HepG2 (cell line): ENCODE measurements around the gene TMEM9. TPM values are rescaled to one million over a fixed set of nuclear protein-coding genes. Genes with fewer than 3 reads are reported as not detected.

ENCODE experiments used
- ATAC-seq: fragments of 200-7000 bp; cut with Tn5 transposase; 3 replicates; pipeline ENCODE4 v1.9.1; 2020; ENCODE audit warnings: mild to moderate bottlenecking, moderate library complexity
- BruUV-seq: library from RNA; stranded (reverse); fragments of 400-500 nt; replicated peaks from 2 replicates; lab custom pipeline; 2021; lab: Mats Ljungman, UMichigan
- CTCF ChIA-PET: fragments of 300-600 bp; formaldehyde crosslinking; extraction: SDS; loops from one replicate; lab custom pipeline; 2021; ENCODE audit warnings: low total read pairs, inconsistent platforms, low intra/inter-chr PET ratio; lab: Yijun Ruan, JAX
- POLR2A ChIA-PET: fragments of 350-600 bp; sonication (Branson Sonifier 250); formaldehyde crosslinking; loops from one replicate; lab custom pipeline; 2020; ENCODE audit warnings: antibody characterized with exemption, inconsistent platforms; lab: Yijun Ruan, JAX
- DNase-seq: peaks from one replicate; pipeline ENCODE4 v3.0.0-alpha.2; 2015; ENCODE audit warnings: low spot score
- FAIRE-seq: peaks from 3 replicates; lab custom pipeline; 2011; peaks lifted over from hg19 to GRCh38; lab: Jason Lieb, UNC
- H2AFZ ChIP-seq: one replicate; pipeline ENCODE4 v1.6.1; 2011; ENCODE audit warnings: low read length, inconsistent platforms
- H3K27ac ChIP-seq: fragments of 300-600 bp; 3 replicates; pipeline ENCODE4 v1.8.0; 2011; ENCODE audit warnings: mixed run types, mild to moderate bottlenecking, mixed read lengths, low read length, inconsistent platforms; ENCODE audit not compliant: insufficient read depth; ENCODE audit errors: extremely low read length
- H3K27me3 ChIP-seq, 2 experiments: fragments of 200-600 bp in 1 of 2; 2 replicates in 1 of 2; 3 replicates in 1 of 2; pipeline versions ENCODE4 v1.6.0 to v1.8.0; 2011; ENCODE audit warnings: low read length in 2 of 2, mild to moderate bottlenecking in 2 of 2, moderate library complexity in 2 of 2, inconsistent platforms in 1 of 2; ENCODE audit not compliant: insufficient read depth in 2 of 2, control insufficient read depth in 1 of 2
- H3K36me3 ChIP-seq, 2 experiments: fragments of 200-600 bp in 1 of 2; replicated peaks in 1 of 2; 2 replicates in 1 of 2; 3 replicates in 1 of 2; pipeline versions ENCODE4 v1.5.1 to v1.8.0; 2011; ENCODE audit warnings: low read length in 2 of 2, inconsistent platforms in 1 of 2; ENCODE audit not compliant: insufficient read depth in 2 of 2, control insufficient read depth in 1 of 2
- H3K4me1 ChIP-seq: 2 replicates; pipeline ENCODE4 v1.5.1; 2012; ENCODE audit warnings: low read length, inconsistent platforms; ENCODE audit not compliant: insufficient read depth
- H3K4me2 ChIP-seq: 2 replicates; pipeline ENCODE4 v1.6.0; 2011; ENCODE audit warnings: low read depth, low read length, inconsistent platforms
- H3K4me3 ChIP-seq, 3 experiments: fragments of 200-600 bp in 1 of 3; sonication (generic), shearing (Covaris generic) in 1 of 3; replicated peaks in 1 of 3; 2 replicates each; pipeline ENCODE4 v1.5.1; 2011 to 2016; ENCODE audit warnings: low read length in 3 of 3, inconsistent platforms in 2 of 3, low read depth in 2 of 3, mild to moderate bottlenecking in 2 of 3, control low read depth in 1 of 3, mixed read lengths in 1 of 3; ENCODE audit not compliant: insufficient read depth in 1 of 3
- H3K79me2 ChIP-seq: one replicate; pipeline ENCODE4 v1.6.1; 2011; ENCODE audit warnings: low read length, inconsistent platforms; ENCODE audit not compliant: insufficient read depth
- H3K9ac ChIP-seq: 2 replicates; pipeline ENCODE4 v1.6.0; 2011; ENCODE audit warnings: mild to moderate bottlenecking, low read depth, low read length, inconsistent platforms; ENCODE audit not compliant: insufficient read depth
- H3K9me3 ChIP-seq: 2 replicates; pipeline ENCODE4 v1.5.1; 2012; ENCODE audit warnings: mild to moderate bottlenecking, low read length
- H4K20me1 ChIP-seq: 2 replicates; pipeline ENCODE4 v1.6.0; 2011; ENCODE audit warnings: inconsistent platforms, mild to moderate bottlenecking, low read length, moderate library complexity; ENCODE audit not compliant: insufficient read depth
- ARNT ChIP-seq: fragments of 450-650 bp; IDR thresholded peaks from 2 replicates; pipeline ENCODE4 v1.6.1; 2017
- CCAR2 ChIP-seq: fragments of 200-400 bp; formaldehyde crosslinking; optimal IDR thresholded peaks from 2 replicates; pipeline ENCODE3; 2018; ENCODE audit warnings: low read depth, mild to moderate bottlenecking, low read length, moderate library complexity
- HDAC1 ChIP-seq: sonication (generic); formaldehyde crosslinking; IDR thresholded peaks from 2 replicates; pipeline ENCODE4 v1.5.1; 2020; ENCODE audit warnings: mild to moderate bottlenecking, missing genetic modification reagents
- JARID2 ChIP-seq: sonication (generic); formaldehyde crosslinking; IDR thresholded peaks from 2 replicates; pipeline ENCODE4 v1.8.1; 2023; ENCODE audit warnings: missing genetic modification reagents, inconsistent platforms; ENCODE audit not compliant: insufficient replicate concordance
- RCOR2 ChIP-seq: IDR thresholded peaks from 2 replicates; pipeline ENCODE4 v1.6.1; 2016; ENCODE audit warnings: missing biosample characterization, missing genetic modification reagents
- RFX5 ChIP-seq: IDR thresholded peaks from 2 replicates; pipeline ENCODE4 v1.6.1; 2011; ENCODE audit warnings: low read depth, low read length, improper control_type of control experiment
- TCF7 ChIP-seq: sonication (generic); IDR thresholded peaks from 2 replicates; pipeline ENCODE4 v1.6.1; 2016; ENCODE audit warnings: antibody characterized with exemption, low read depth
- TP53 ChIP-seq: sonication (generic); formaldehyde crosslinking; conservative IDR thresholded peaks from 2 replicates; pipeline ENCODE4 v1.4.0; 2020; ENCODE audit warnings: missing genetic modification reagents
- ZMYM3 ChIP-seq: sonication (generic); formaldehyde crosslinking; IDR thresholded peaks from 2 replicates; pipeline ENCODE4 v1.5.1; 2020; ENCODE audit warnings: mild to moderate bottlenecking, missing genetic modification reagents
- ZNF724P ChIP-seq: sonication (generic); formaldehyde crosslinking; IDR thresholded peaks from 2 replicates; pipeline ENCODE4 v1.8.0; 2022; ENCODE audit warnings: missing genetic modification reagents, borderline replicate concordance
- ZNF792 ChIP-seq: IDR thresholded peaks from 2 replicates; pipeline ENCODE4 v1.6.1; 2016
- WGBS: methylation state at CpG from one replicate; pipeline ENCODE4 v1.1.6; 2017; ENCODE audit warnings: low lambda C conversion rate; 5-methylcytosine and 5-hydroxymethylcytosine counted together
- in situ Hi-C: cut with HindIII; loops from 2 replicates; pipeline ENCODE4 v1.10.0; 2017; ENCODE audit warnings: low pct_unique_long_range_greater_than_20kb; ENCODE audit not compliant: extremely low pct_ligation_motif_present
- intact Hi-C: fragments of 100-400 bp; cut with micrococcal nuclease; formaldehyde crosslinking; loops from one replicate; pipeline ENCODE4 v1.10.0; 2022; ENCODE audit not compliant: unreplicated experiment
- polyA plus RNA-seq, 8 experiments: library from polyadenylated mRNA; depleted of rRNA in 3 of 8; stranded (reverse) in 7 of 8; unstranded in 1 of 8; fragments of >200 nt; fragmentation: Illumina TruSeq in 4 of 8; extraction: Trizol in 4 of 8; gene quantifications; 2 replicates each; pipeline versions ENCODE4 v1.2.1 to v1.2.3, GENCODE V29; 2011 to 2016; ENCODE audit warnings: low read depth in 4 of 8, missing spikeins in 1 of 8, mixed read lengths in 1 of 8; ENCODE audit not compliant: insufficient read depth in 1 of 8
- total RNA-seq, 5 experiments: library from RNA; depleted of rRNA; stranded (reverse); fragments of >200 nt; fragmentation: Illumina TruSeq; extraction: Trizol; gene quantifications; 2 replicates each; pipeline ENCODE4 v1.2.3, GENCODE V29; 2016; ENCODE audit warnings: low read depth in 1 of 5
- TF ChIP-seq, protein P1 (sequence below): IDR thresholded peaks from 2 replicates; pipeline ENCODE4 v1.6.1; 2012; ENCODE audit warnings: low read length, improper control_type of control experiment
- TF ChIP-seq, protein P2 (sequence below): sonication (generic); formaldehyde crosslinking; IDR thresholded peaks from 2 replicates; pipeline ENCODE4 v1.5.0; 2020; ENCODE audit warnings: missing genetic modification reagents
- TF ChIP-seq, protein P3 (sequence below): sonication (generic); formaldehyde crosslinking; IDR thresholded peaks from 2 replicates; pipeline ENCODE4 v1.5.1; 2020; ENCODE audit warnings: mild to moderate bottlenecking, missing genetic modification reagents, borderline replicate concordance
- TF ChIP-seq, protein P4 (sequence below): sonication (generic); formaldehyde crosslinking; IDR thresholded peaks from 2 replicates; pipeline ENCODE4 v1.4.0; 2020; ENCODE audit warnings: mild to moderate bottlenecking, missing genetic modification reagents
- TF ChIP-seq, protein P5 (sequence below): sonication (generic); formaldehyde crosslinking; IDR thresholded peaks from 2 replicates; pipeline ENCODE4 v1.5.0; 2020; ENCODE audit warnings: missing genetic modification reagents

Gene TMEM9
- total and polyA plus RNA-seq, 2 of the 13 experiments (the other 11 are each of a cell fraction or from before 2014, with no cell fraction given), result 60.9 to 102 TPM

DNA sequence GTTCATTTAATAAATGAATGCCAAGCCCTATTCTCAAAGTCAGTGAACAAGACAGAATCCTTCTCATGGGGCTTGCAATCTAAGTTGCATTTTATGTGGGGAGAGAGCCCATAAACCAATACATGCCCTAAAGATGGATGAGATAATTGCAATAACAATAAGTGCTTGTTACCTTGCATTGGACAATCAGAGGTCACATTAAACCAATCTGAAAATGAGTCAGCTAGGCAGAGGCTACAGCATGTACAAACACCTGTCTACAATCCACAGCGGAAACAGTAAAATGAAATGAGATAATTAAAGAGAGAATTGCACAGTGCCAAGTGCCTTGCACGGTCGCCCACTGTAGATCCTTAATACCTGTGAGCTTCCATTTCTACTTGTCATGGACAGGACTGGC, 28.9 kb upstream of the TMEM9 start:
- peaks cover 17% of the 10 kb centered on the region for H3K4me1 ChIP-seq
- no peak overlapping the region for H3K9ac ChIP-seq
- H2AFZ ChIP-seq, result no peak overlapping the region
- POLR2A ChIA-PET, result no interaction called here
- H3K36me3 ChIP-seq, result no peaks in the 10 kb centered on the region
- CTCF ChIA-PET, result no interaction called here
- H3K27ac ChIP-seq, result no peak overlapping the region
- H3K4me3 ChIP-seq, result no peak overlapping the region
- H3K27me3 ChIP-seq, result peaks cover 0 to 47% of the 10 kb centered on the region in 2 experiments; a peak in 2 of 5 replicates
- no peaks in the 10 kb centered on the region for H3K79me2 ChIP-seq
- no peak overlapping the region for H3K4me2 ChIP-seq
- FAIRE-seq (no peak), DNase-seq (no peak), ATAC-seq (no peak)
- H4K20me1 ChIP-seq, result no peaks in the 10 kb centered on the region
- no peaks in the 10 kb centered on the region for H3K9me3 ChIP-seq
- BruUV-seq, result no TSS peak
- in situ Hi-C loops (no loop called here), intact Hi-C loops (no loop called here)
- WGBS, result 48% methylated on average over 3 of the region's 3 CpGs
- TF ChIP-seq, protein P1, sequence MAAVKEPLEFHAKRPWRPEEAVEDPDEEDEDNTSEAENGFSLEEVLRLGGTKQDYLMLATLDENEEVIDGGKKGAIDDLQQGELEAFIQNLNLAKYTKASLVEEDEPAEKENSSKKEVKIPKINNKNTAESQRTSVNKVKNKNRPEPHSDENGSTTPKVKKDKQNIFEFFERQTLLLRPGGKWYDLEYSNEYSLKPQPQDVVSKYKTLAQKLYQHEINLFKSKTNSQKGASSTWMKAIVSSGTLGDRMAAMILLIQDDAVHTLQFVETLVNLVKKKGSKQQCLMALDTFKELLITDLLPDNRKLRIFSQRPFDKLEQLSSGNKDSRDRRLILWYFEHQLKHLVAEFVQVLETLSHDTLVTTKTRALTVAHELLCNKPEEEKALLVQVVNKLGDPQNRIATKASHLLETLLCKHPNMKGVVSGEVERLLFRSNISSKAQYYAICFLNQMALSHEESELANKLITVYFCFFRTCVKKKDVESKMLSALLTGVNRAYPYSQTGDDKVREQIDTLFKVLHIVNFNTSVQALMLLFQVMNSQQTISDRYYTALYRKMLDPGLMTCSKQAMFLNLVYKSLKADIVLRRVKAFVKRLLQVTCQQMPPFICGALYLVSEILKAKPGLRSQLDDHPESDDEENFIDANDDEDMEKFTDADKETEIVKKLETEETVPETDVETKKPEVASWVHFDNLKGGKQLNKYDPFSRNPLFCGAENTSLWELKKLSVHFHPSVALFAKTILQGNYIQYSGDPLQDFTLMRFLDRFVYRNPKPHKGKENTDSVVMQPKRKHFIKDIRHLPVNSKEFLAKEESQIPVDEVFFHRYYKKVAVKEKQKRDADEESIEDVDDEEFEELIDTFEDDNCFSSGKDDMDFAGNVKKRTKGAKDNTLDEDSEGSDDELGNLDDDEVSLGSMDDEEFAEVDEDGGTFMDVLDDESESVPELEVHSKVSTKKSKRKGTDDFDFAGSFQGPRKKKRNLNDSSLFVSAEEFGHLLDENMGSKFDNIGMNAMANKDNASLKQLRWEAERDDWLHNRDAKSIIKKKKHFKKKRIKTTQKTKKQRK, result no peak
- no peak for TF ChIP-seq ZNF792 (CRISPR knock-in tag)
- TF ChIP-seq RFX5, result no peak
- no peak for TF ChIP-seq JARID2 (CRISPR knock-in tag)
- TF ChIP-seq TP53 (CRISPR knock-in tag), result no peak
- no peak for TF ChIP-seq CCAR2
- TF ChIP-seq, protein P2, sequence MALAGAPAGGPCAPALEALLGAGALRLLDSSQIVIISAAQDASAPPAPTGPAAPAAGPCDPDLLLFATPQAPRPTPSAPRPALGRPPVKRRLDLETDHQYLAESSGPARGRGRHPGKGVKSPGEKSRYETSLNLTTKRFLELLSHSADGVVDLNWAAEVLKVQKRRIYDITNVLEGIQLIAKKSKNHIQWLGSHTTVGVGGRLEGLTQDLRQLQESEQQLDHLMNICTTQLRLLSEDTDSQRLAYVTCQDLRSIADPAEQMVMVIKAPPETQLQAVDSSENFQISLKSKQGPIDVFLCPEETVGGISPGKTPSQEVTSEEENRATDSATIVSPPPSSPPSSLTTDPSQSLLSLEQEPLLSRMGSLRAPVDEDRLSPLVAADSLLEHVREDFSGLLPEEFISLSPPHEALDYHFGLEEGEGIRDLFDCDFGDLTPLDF (CRISPR knock-in tag), result no peak
- TF ChIP-seq, protein P3, sequence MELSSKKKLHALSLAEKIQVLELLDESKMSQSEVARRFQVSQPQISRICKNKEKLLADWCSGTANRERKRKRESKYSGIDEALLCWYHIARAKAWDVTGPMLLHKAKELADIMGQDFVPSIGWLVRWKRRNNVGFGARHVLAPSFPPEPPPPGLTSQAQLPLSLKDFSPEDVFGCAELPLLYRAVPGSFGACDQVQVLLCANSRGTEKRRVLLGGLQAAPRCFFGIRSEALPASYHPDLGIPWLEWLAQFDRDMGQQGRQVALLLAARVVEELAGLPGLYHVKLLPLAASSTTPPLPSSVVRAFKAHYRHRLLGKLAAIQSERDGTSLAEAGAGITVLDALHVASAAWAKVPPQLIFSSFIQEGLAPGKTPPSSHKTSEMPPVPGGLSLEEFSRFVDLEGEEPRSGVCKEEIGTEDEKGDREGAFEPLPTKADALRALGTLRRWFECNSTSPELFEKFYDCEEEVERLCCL, result no peak
- TF ChIP-seq ZNF724P, result no peak
- TF ChIP-seq TCF7, result no peak
- TF ChIP-seq ARNT, result no peak
- TF ChIP-seq, protein P4, sequence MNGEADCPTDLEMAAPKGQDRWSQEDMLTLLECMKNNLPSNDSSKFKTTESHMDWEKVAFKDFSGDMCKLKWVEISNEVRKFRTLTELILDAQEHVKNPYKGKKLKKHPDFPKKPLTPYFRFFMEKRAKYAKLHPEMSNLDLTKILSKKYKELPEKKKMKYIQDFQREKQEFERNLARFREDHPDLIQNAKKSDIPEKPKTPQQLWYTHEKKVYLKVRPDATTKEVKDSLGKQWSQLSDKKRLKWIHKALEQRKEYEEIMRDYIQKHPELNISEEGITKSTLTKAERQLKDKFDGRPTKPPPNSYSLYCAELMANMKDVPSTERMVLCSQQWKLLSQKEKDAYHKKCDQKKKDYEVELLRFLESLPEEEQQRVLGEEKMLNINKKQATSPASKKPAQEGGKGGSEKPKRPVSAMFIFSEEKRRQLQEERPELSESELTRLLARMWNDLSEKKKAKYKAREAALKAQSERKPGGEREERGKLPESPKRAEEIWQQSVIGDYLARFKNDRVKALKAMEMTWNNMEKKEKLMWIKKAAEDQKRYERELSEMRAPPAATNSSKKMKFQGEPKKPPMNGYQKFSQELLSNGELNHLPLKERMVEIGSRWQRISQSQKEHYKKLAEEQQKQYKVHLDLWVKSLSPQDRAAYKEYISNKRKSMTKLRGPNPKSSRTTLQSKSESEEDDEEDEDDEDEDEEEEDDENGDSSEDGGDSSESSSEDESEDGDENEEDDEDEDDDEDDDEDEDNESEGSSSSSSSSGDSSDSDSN (CRISPR knock-in tag), result no peak
- no peak for TF ChIP-seq RCOR2 (CRISPR knock-in tag)
- TF ChIP-seq ZMYM3 (CRISPR knock-in tag), result no peak
- no peak for TF ChIP-seq HDAC1 (CRISPR knock-in tag)
- TF ChIP-seq, protein P5, sequence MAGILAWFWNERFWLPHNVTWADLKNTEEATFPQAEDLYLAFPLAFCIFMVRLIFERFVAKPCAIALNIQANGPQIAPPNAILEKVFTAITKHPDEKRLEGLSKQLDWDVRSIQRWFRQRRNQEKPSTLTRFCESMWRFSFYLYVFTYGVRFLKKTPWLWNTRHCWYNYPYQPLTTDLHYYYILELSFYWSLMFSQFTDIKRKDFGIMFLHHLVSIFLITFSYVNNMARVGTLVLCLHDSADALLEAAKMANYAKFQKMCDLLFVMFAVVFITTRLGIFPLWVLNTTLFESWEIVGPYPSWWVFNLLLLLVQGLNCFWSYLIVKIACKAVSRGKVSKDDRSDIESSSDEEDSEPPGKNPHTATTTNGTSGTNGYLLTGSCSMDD (CRISPR knock-in tag), result no peak
